HG03108 (cell line): ENCODE data around the gene POR.

Experiments used
- ATAC-seq: cut with Tn5 transposase; IDR thresholded peaks from one replicate; pipeline ENCODE4 v1.9.1; 2021; ENCODE audit warnings: moderate library complexity; ENCODE audit not compliant: unreplicated experiment

Gene POR

DNA sequence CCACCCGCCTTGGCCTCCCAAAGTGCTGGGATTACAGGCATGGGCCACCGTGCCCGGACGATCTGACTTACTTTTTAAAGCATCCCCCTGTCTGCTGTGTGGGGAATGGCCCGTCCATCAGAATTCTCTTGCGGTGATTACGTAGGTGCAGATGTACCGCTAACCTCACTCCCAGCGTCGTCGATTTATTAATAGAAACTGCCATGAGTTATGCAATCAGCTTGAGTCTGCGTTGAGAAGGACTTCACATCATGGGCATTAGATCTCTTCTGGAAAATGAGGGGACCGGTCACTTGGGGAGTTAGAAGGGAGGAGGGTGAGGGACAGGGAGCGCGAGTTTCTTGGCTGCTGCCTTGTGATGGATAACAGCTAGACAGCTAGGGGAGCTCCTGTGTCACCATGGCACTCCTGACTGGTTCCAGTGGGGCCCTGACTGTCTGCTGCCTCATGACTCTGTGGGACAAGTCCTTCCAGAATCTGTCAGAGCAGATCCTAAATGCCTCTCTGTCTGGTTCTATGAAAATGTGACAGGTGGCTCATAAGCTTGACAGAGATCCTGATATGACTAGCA lies 35.2 kb downstream of the POR start:
- ATAC-seq = no peak

DNA sequence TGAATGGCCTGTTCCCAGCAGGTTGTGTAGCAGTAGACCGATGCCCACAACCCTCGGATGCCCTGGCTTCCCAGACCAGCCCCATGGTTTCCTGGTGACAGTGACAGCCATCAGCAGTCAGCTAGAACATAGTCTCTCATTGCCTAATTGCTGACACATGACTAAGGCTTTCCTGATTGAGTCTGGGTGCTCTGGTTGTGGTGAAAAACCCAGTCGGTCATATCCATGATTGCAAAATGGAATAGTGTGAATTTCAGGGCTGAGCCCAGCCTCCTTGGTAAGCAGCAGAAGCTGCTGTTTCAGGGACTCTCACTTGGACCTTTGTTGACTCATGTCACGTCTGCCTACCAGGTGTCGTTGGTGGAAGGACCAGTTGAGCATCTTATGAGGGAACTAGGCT lies 36.6 kb downstream of the POR start:
- no peak for ATAC-seq

DNA sequence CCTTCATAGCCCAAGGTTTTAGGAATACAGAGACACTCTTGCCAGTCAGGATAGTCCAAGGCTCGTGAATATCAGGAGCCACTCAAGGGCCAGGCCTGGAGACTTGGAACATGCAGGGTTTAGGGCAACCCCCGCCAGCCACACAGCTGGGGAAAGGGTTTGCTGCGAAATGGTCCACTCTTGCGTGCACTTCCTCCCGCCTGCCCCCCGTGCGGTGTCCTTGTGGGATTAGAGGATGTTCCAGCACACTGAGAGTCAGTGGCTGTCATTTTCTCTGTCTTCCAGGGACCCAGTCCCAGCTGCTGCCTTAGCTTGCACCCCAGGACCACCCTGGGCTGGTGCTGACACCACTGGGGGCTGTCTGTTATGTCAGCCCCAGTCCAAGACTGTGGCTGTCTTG lies 38.5 kb downstream of the POR start:
- no peak for ATAC-seq

DNA sequence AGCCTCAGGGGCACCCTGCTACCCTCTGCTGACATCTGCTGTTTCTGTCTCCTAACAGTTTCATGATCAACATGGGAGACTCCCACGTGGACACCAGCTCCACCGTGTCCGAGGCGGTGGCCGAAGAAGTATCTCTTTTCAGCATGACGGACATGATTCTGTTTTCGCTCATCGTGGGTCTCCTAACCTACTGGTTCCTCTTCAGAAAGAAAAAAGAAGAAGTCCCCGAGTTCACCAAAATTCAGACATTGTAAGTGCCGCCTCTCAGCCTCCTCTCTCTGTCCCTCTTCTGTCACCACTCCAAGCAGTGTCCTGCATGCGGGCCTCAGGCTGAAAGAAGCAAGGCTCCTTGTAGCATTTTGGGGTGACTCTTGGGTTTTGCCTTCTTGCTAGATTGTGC lies 39.0 kb downstream of the POR start:
- no peak for ATAC-seq

DNA sequence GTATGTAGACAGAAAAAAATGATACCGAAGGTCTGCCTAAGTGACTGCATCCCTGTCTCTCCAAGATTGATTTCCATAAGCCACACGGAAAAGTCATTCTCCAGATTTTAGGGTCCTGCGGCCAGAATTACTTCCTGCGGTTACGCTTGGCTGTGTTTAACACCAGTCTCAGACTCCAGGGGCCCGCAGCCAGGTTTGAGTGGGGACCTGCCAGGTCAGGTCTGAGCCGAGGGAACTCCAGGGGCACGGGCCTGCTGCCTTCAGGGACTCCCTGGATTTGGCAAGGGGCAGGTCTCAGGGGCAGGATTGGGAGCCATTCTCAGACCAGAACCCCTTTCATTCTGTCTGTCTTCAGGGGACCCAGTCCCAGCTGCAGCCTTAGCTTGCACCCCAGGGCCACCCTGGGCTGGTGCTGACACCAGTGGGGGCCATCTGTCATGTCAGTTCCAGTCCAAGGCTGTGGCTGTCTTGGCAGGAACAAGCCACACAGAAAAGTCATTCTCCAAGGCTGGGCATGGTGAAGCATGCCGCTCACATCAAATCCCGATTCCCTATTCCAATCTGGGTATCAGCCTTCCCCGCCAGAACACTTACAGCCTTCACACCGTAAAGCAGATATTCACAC lies 40.5 kb downstream of the POR start:
- no peak for ATAC-seq

DNA sequence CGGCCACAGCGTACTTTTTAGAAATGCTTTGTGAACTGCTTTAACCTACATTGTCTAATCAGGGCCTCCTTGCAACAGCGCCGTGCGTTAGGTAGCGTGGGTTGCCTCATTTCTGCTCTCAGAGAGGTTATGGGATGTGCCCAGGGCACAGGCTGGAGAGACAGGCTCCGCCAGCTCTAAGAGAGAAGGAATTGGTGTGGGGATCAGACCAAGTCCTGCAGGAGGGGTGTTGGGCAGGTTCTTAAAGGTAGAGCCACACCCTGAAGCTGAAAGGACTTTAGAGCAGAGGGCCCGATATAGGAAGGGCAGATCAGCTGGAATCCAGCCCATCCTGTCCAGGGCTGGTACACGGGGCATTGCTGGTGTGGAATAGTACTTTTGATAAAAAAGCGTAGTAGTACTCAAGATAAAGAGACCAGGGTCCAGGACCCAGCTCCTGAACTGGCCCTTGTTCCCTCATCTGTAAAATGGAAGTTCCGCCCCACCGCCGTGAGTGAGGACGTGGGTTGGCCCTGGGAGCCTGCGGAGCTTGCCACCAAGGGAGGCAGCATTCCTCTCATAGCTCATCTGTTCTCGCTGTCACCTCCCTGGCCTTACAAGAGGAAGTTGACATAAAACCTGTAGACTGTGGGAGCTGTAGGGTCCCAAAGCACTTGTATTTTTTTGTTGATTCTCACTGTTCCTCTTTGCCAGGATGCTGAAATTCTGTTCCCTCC lies 42.2 kb downstream of the POR start:
- no peak for ATAC-seq

DNA sequence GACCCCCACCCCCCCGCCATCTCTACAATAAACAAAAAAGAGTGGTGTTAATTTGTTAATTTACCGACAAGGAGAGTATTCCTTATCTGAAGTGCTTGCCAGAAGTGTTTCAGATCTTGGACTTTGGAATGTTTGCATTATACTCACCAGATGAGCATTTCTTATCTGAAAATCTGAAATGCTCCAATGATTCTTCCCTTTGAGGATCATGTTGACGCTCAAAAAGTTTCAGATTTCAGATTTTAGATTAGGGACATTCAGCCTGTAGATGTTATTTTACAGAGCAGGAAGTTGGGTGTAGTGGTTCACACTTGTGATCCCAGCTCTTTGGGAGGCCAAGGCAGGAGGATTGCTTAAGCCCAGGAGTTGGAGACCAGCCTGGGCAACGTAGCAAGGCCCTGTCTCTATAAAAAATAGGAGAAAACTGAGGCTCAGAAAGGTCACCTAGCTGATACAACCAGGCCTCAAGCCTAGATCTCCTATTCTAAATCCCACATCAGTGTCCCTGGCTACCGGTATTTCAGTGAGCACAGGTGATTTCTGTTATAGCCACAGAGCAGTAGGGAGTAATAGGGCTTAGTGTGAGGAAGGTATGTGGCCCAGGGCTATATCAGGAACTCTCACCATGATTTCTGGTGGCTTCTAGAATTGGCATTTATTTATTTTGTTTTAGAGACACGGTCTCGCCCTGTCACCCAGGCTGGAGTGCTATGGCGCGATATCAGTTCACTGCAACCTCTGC lies 44.0 kb downstream of the POR start:
- ATAC-seq = no peak

DNA sequence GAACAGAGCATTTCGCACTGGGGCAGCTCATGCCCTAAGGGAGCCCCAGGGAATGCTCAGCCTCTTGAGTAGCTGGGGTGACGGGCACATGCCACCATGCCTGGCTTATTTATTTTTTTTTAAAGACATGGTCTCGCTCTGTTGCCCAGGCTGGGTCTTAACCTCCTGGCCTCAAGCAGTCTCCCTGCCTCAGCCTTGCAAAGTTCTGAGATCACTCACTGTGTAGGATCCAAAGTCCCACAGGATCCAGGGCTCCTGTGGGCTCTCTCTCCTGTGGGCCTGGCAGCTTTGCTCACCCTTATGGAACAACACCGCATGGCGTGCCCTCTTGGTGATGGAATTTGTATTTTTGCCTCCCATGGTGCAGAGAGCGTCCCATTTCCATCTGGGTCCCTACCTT lies 45.4 kb downstream of the POR start:
- no peak for ATAC-seq

DNA sequence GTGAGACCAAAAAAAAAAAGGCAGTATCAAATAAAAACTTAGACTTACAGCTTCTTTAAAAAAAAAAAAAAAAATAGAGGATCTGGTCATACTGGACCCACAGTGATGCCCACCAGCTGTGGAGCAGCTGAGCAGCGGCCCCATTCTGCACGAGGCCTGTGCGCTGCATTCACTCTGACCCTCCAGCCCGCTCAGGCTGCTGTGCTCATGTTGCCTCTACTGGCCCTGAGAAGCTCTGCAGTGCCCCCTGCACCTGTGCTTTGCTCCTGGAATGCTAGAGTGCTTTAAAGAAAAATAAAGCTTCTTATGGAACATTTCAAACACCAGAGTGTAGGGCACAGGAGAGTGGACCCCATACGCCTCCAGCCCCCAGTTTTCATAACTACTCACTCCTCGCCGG lies 46.3 kb downstream of the POR start:
- no peak for ATAC-seq

DNA sequence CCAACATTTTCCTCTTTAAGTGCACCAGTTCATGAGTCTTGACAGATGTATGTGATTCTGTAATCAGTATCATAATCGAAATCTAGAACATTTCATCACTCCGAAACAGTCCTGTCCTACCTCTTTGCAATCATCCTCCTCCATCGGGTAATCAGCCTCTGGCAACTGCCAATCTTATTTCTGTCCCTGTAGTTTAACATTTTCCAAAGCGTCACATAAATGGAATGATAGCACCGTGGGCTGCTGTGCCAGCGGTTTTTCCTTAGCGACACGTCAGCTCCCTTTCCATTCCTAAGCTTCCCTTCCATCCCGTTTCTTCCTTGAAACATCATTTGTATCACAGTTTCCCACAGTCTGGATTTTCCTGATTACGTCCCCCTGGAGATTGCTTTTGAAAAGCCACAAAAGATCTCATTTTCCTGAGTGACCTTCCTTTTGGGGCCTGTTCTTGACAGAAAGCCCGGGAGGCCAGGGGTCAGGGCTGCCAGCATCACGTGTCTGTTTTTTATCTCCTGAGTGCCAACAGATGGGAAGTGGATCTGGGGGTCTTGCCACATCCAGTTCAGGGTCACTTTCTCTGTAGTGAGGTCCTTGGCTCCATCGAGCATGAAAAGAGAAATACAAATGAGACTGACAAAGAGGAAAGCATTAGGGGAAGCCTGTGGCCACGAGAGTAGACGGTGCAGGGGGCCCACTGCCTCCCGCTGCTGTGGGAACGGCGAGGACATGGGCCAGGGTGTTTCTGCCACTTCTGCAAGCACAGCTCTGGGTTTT lies 47.8 kb downstream of the POR start:
- ATAC-seq = no peak

DNA sequence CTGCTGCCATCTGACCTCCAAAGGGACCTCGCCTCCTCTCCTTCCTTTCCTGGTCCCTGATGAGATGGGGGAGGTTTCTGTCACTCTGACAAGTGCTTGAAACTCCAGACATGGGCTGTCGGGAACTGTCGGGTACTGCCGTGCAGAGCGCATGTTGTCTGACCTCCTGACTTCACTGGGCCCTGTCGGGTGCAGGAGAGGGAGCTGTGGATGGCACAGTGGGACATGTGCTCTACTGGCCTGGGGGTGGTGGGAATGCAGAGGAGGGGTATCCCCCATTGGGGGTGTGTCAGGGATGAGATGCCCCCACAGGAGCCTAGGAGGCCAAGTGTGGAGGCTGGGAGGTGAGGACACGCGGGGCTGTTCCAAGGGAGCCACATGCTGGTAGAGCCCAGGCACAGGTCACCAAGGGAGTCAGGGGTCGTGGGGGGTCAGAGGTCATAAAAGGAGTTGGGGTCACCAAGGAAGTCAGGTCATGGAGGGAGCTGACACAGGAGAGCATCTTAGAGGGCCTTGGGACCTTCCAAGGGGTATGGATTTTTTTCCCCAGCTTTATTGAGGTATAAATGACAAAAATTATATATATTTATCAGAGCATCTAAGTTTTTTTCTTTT lies 48.5 kb downstream of the POR start:
- no peak for ATAC-seq

DNA sequence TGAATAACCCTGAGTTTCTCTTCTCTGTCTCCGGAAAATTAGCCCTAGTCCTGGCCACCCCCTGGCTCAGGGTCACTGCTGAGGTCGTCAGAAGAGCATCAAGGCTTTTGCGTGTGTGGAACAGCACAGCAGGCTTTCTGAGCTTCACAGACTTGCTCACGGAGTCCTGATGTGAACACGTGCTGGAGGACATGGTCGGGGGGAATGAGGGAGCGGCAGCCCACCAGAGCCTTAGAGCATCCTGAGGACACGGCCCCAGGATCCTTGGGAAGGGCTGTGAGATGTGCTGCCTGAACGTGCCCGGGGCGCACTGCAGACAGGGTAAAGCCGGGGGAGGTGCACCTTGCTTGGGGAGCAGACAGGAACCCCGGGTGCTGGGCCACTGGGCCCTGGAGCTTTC lies 50.7 kb downstream of the POR start:
- no peak for ATAC-seq

DNA sequence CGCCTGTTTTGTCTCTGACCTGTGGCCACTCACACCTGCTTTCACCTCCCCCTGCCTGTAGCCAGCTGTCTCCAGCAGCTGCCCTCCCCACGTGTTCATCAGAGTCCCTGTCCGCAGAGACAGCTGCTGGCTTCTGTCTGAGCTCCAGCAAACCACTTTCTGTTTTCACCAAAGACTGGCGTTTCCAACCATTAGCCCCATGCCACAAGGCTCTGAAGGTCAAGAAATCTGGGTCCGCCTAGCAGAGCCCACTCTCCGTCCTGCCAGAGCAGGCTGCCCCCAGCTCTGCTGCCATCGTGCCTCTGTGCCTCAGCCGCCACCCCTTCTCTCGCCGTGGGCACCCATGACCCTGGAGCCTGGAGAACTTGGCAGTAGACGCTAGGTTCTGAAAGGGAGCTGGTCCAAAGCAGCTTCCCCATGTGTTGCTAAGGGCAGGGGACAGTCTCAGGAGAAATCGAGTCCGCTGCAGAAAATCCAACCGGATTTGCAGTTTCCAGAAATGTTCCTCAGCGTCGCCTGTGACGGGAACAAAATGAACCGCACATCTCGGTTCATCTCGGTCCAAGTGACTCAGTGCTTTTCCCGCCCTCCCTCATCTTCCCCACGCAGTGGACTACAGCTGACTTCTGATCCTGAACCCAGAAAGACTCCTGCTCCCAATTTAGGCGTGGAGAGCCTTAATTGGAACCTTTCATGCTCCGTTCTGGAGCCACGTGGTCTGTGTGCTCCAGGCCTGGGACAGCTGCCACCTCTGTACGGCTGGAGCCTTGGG lies 51.4 kb downstream of the POR start:
- ATAC-seq = no peak

DNA sequence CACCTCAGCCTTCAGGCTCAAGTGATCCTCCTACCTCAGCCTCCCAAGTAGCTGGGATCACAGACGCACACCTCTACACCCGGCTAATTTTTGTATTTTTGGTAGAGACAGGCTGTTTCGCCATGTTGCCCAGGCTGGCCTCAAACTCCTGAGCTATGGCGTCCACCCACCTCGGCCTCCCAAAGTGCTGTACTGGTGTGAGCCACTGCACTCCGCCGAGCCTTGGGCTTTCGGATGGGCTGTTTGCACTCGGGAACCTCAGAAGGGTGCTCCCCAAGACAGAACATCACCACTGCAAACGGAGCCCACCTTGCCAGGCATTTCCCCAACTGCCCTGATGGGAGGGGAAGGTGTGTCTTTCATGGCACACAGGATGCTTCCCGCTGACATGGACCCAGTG lies 52.1 kb downstream of the POR start:
- no peak for ATAC-seq

DNA sequence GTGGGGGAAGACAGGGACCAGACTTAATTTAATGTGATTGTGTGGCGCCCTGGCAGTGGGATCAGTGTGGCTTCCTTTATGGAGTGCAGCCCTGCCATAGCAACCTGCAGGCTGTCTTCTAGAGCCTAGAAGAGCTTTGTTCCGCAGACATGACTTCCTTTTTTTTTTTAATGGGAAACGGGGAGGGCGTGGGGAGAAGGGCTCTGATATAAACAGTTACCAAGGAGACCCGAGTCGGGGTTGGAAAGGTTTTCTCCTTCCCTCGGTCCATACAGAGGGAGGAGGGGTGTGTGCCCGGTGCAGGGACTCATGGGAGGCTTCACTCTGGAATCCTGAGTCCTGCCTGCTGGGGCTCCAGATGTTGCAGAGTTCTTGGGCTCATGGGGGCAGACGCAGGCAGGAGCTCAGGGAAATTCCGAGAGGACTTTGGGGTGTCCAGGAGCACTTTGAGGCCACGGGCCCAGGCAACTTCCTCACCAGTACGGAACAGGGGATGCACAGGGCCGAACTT lies 52.6 kb downstream of the POR start:
- no peak for ATAC-seq

DNA sequence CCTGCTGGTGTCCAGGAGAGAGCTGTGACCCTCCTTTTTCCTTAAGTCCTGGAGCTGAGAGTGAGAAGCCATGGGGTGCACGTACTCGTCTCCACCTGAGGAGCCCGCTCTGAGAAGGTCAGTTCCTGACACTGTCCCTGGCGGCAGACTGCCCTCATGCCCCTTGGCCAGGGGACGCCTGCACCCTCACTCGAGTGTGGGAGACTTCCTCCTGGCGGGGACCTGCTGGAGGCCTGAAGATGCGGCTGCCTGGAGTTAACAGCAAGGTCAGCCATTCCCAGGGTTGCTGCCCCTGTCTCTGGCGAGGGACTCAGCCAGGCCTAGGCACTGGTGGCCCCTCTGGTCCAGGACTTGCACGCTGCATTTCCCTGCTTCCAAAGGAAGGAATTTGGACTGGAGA lies 53.1 kb downstream of the POR start:
- ATAC-seq = no peak

DNA sequence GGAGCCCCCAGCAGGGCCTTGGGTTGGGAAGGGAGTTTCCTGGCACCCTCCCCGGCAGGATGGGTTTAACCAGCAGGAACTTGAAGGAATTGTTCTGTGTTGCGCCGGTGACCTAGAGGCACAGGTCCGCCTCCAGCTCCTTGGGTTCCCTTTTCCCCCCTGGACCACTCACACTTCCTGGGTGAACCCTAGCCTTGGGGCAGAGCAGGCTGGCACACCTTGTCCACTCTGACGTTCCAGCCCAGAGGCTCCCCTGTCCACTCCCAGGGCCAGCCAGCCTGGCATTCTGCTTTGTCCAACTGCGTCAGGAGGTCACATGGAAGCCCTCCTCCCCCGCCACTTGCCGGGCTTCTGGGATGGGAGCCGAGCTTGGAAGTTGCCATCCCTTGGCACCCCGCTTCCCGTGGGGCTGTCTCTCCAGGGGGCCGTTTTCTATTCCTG lies 53.6 kb downstream of the POR start:
- no peak for ATAC-seq

DNA sequence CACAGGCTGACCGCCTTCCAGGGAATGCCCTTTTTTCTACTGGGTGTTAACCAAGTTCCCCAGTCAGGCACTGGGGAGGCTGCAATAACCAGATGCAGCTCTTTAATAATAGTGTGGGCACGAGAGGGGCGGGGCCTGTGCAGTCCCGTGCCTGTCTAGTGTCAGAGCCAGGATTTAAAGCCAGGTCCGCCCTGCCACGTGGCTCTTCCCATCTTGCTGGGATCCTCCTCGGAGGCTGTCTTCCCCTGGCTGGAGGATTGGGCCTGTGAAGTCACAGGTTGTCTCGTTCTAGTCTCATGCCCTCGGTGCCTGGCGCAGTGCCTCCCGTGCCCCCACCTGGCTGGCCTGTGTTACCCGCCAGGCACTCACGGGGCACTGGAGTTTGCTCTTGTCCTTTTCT lies 54.2 kb downstream of the POR start:
- no peak for ATAC-seq

DNA sequence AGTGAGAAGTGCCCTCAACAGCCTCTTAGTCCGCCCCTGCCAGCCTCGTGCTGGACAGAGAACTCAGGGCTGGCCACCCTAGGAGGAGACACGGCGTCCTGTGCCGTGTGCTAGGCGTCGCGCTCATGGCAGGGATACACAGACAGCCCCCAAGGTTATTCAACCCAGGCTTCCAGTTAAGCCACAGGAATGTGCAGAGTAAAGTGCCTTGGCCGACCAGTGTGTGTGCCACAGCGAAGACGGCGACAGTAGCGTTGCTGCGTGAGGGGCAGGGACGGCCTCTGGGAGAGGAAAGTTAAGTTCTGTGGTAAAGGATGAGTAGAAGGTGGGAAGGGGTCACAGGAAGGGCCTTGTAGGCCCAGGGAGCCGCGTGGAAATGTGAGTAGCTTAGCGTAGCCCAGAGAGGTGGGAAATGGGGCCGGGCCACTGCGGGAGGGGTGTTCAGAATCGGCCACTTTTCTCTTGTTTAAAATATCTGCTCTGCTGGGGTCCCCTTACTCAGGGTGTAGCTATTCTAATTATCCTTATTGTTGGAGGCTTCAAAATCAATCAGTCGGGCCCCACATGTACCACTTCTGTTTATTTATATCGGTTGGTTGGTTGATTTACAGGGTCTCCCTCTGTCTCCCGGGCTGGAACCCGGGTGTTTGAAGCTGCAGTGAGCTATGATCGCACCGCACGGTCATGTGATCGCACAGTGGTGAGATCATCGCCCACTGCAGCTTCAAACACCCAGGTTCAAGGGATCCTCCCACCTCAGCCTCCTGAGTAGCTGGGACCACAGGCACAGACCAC lies 54.9 kb downstream of the POR start:
- ATAC-seq = no peak
